Stomach (tissue), 9 donors: Measurements from ENCODE around the gene OR2D2. TPM values are rescaled to one million over a fixed set of nuclear protein-coding genes. Genes with fewer than 3 reads are reported as not detected.

Experiments used
- DNase-seq, 2 donors: peaks; one replicate each; pipeline versions ENCODE4 v3.0.0 to v3.0.0-alpha.2; 2013 to 2019
- H3K27ac ChIP-seq, 5 donors: fragments of 200-600 bp in 4 of 5; sonication (generic) in 4 of 5; one replicate each; pipeline ENCODE4 v1.5.1; 2013 to 2019; ENCODE audit warnings: mild to moderate bottlenecking in 1 of 5, moderate library complexity in 1 of 5
- H3K27me3 ChIP-seq, 3 donors: fragments of 200-600 bp; sonication (generic); one replicate each; pipeline ENCODE4 v1.5.1; 2017 to 2019; ENCODE audit warnings: mixed run types in 1 of 3
- H3K36me3 ChIP-seq, 4 donors: fragments of 200-600 bp; sonication (generic); 1 replicate in 3 of 4; 2 replicates in 1 of 4; pipeline ENCODE4 v1.5.1; 2016 to 2019
- H3K4me1 ChIP-seq, 4 donors: fragments of 200-600 bp; sonication (generic); one replicate each; pipeline ENCODE4 v1.5.1; 2016 to 2019
- H3K4me3 ChIP-seq, 4 donors: fragments of 200-600 bp; sonication (generic) in 3 of 4; one replicate each; pipeline ENCODE4 v1.5.1; 2016 to 2019; ENCODE audit warnings: mild to moderate bottlenecking in 1 of 4
- H3K9me3 ChIP-seq, 4 donors: fragments of 200-600 bp; sonication (generic); one replicate each; pipeline ENCODE4 v1.5.1; 2016 to 2019
- CTCF ChIP-seq, 7 experiments: fragments of 450-650 bp in 4 of 7; fragments of 200-600 bp in 3 of 7; sonication (generic) in 3 of 7; IDR thresholded peaks; one replicate each; pipeline ENCODE4 v1.5.1; 2016 to 2019; ENCODE audit warnings: antibody characterized with exemption in 7 of 7, control low read depth in 2 of 7, mild to moderate bottlenecking in 1 of 7
- EP300 ChIP-seq: sonication (generic); formaldehyde crosslinking; IDR thresholded peaks from one replicate; pipeline ENCODE4 v1.6.1; 2017; ENCODE audit warnings: antibody characterized with exemption
- POLR2A ChIP-seq, 4 donors: fragments of 450-650 bp; IDR thresholded peaks; one replicate each; pipeline ENCODE4 v1.6.1; 2016; ENCODE audit warnings: antibody characterized with exemption in 4 of 4, control low read depth in 2 of 4, mild to moderate bottlenecking in 1 of 4, moderate library complexity in 1 of 4
- POLR2AphosphoS5 ChIP-seq, 3 donors: sonication (generic); formaldehyde crosslinking; IDR thresholded peaks; one replicate each; pipeline ENCODE4 v1.6.1; 2016; ENCODE audit warnings: antibody characterized with exemption in 3 of 3
- WGBS, 5 donors: extraction: QIAGEN DNeasy Blood & Tissue Kit in 3 of 5; methylation state at CpG; one replicate each; pipeline versions ENCODE4 v1.1.5 to v1.1.7; 2013 to 2018; 5-methylcytosine and 5-hydroxymethylcytosine counted together
- intact Hi-C: fragments of 100-400 bp; cut with DNase I; formaldehyde crosslinking; loops from one replicate; pipeline ENCODE4 v1.15.1; 2023; ENCODE audit warnings: low total_unique reads
- polyA plus RNA-seq, 3 donors: library from polyadenylated mRNA; stranded (reverse); fragments of 200-250 nt; gene quantifications; one replicate each; pipeline ENCODE4 v1.2.3, GENCODE V29; 2013
- total RNA-seq, 5 donors: library from RNA; depleted of rRNA; stranded (reverse); fragments of >200 nt; gene quantifications; one replicate each; pipeline versions ENCODE4 v1.1.0 to v1.2.3, GENCODE V29; 2014 to 2016
- donor health status: healthy with polysubstance abuse.
- donor health status: Bipolar disorder and iron deficiency.
- donor health status: healthy.

Gene OR2D2
- total and polyA plus RNA-seq, 8 donors = not detected

GRCh38 chr11:6900327-6900999 lies 8.2 kb upstream of the OR2D2 start:
- TF ChIP-seq POLR2A (IDR thresholded peaks at IDR 0.05) = no peak
- no peak for TF ChIP-seq POLR2AphosphoS5 (IDR thresholded peaks at IDR 0.05)
- no peak for TF ChIP-seq EP300
- no peak for TF ChIP-seq CTCF (IDR thresholded peaks at IDR 0.05)
- no peaks in the 10 kb centered on the region for H3K36me3 ChIP-seq
- intact Hi-C loops = no loop called here
- no peaks in the 10 kb centered on the region for H3K4me1 ChIP-seq
- no peak overlapping the region for H3K27ac ChIP-seq
- H3K4me3 ChIP-seq = no peak overlapping the region
- no peaks in the 10 kb centered on the region for H3K9me3 ChIP-seq
- WGBS, 5 donors = 41 to 66% (median 53%) methylated on average over 2 of the region's 2 CpGs
- no peak for DNase-seq
- H3K27me3 ChIP-seq = no peaks in the 10 kb centered on the region

GRCh38 chr11:6898911-6899310 lies 6.6 kb upstream of the OR2D2 start:
- no peak overlapping the region for H3K4me3 ChIP-seq
- H3K9me3 ChIP-seq = no peaks in the 10 kb centered on the region
- no peak for TF ChIP-seq CTCF (IDR thresholded peaks at IDR 0.05)
- no peak for TF ChIP-seq EP300
- TF ChIP-seq POLR2AphosphoS5 (IDR thresholded peaks at IDR 0.05) = no peak
- TF ChIP-seq POLR2A (IDR thresholded peaks at IDR 0.05) = no peak
- no peaks in the 10 kb centered on the region for H3K27me3 ChIP-seq
- intact Hi-C loops = no loop called here
- H3K36me3 ChIP-seq = no peaks in the 10 kb centered on the region
- no peak for DNase-seq
- no peak overlapping the region for H3K27ac ChIP-seq
- no peaks in the 10 kb centered on the region for H3K4me1 ChIP-seq
- WGBS, 5 donors = 45 to 66% (median 51%) methylated on average over 1 of the region's 1 CpG

- TF ChIP-seq POLR2A (IDR thresholded peaks at IDR 0.05) (no peak), CTCF (IDR thresholded peaks at IDR 0.05) (no peak), EP300 (no peak), POLR2AphosphoS5 (IDR thresholded peaks at IDR 0.05) (no peak)
- no peaks in the 10 kb centered on the region for H3K36me3 ChIP-seq
- no peaks in the 10 kb centered on the region for H3K27me3 ChIP-seq
- no peak overlapping the region for H3K4me3 ChIP-seq
- intact Hi-C loops = no loop called here
- no peak overlapping the region for H3K27ac ChIP-seq
- no peaks in the 10 kb centered on the region for H3K4me1 ChIP-seq
- H3K9me3 ChIP-seq = no peaks in the 10 kb centered on the region
- no peak for DNase-seq
Observed at GRCh38 chr11:6895010-6895409, 2.7 kb upstream of the OR2D2 start.

- Histone ChIP-seq H3K4me3 (no peak overlapping the region), H3K9me3 (no peaks in the 10 kb centered on the region), H3K27ac (no peak overlapping the region), H3K27me3 (no peaks in the 10 kb centered on the region), H3K4me1 (no peaks in the 10 kb centered on the region), H3K36me3 (no peaks in the 10 kb centered on the region)
- intact Hi-C loops = no loop called here
- no peak for DNase-seq
- TF ChIP-seq POLR2AphosphoS5 (IDR thresholded peaks at IDR 0.05) (no peak), EP300 (no peak), CTCF (IDR thresholded peaks at IDR 0.05) (no peak), POLR2A (IDR thresholded peaks at IDR 0.05) (no peak)
Observed at GRCh38 chr11:6894097-6894496, 1.8 kb upstream of the OR2D2 start.
